Measurements from ENCODE around the gene ZNF91. TPM values are rescaled to one million over a fixed set of nuclear protein-coding genes. Genes with fewer than 3 reads are reported as not detected.

ZNF91 gene
- total and polyA plus RNA-seq, 10 of the 15 experiments (the other 5 are each of a cell fraction or from before 2014, with no cell fraction given) = 4.6 to 31.1 (median 11.3) TPM

GRCh38 chr19:23440791-23441190 is 45.5 kb upstream of the ZNF91 start:
- no peaks in the 10 kb centered on the region for H3K4me1 ChIP-seq (ENCODE audit: control insufficient read depth, insufficient read depth, low read length)
- no peaks in the 10 kb centered on the region for H3K27me3 ChIP-seq (replicated peaks in 1 of 2; ENCODE audit: control insufficient read depth in 2 of 2, insufficient read depth in 2 of 2, low read length in 1 of 2)
- ATAC-seq = no peak
- RAD21 ChIA-PET (ENCODE audit: unreplicated experiment) = no interaction called here
- no TSS peak for BruUV-seq (replicated peaks)
- H2AFZ ChIP-seq (ENCODE audit: control insufficient read depth, low read depth, low read length) = no peak overlapping the region
- no peaks in the 10 kb centered on the region for H3K79me2 ChIP-seq (ENCODE audit: control insufficient read depth, insufficient read depth, low read length)
- in situ Hi-C loops (cut with MboI) (no loop called here), intact Hi-C loops (cut with micrococcal nuclease; ENCODE audit: unreplicated experiment) (no loop called here)
- no peak for DNase-seq (ENCODE audit: low read depth, low spot score)
- no peak for FAIRE-seq
- no peaks in the 10 kb centered on the region for H3K36me3 ChIP-seq (ENCODE audit: control insufficient read depth in 2 of 2, insufficient read depth in 2 of 2, low read length in 1 of 2)
- H4K20me1 ChIP-seq (ENCODE audit: control insufficient read depth, insufficient read depth) = no peaks in the 10 kb centered on the region
- SMC1A ChIA-PET (ENCODE audit: uncharacterized antibody, unreplicated experiment) = no interaction called here
- TF ChIP-seq POLR2AphosphoS5 (IDR thresholded peaks at IDR 0.05; ENCODE audit: low read length) (no peak), SUZ12 (IDR thresholded peaks at IDR 0.05; ENCODE audit: unreplicated experiment) (no peak), ZNF24 (IDR thresholded peaks at IDR 0.05) (no peak), GATAD2B (conservative IDR thresholded peaks at IDR 0.05; ENCODE audit: low read depth) (no peak), TCF7 (IDR thresholded peaks at IDR 0.05; ENCODE audit: borderline replicate concordance) (no peak), NBN (IDR thresholded peaks at IDR 0.05) (no peak), SUPT20H (IDR thresholded peaks at IDR 0.05; ENCODE audit: borderline replicate concordance, control insufficient read depth, low read depth, low read length) (no peak), CTCF (IDR thresholded peaks at IDR 0.05 in 2 of 3, conservative IDR thresholded peaks at IDR 0.05 in 1 of 3; ENCODE audit: control insufficient read depth in 2 of 3, extremely low read depth in 1 of 3, insufficient read depth in 1 of 3, low read depth in 3 of 3, low read length in 3 of 3) (peak; percentile 2 to 47 (median 34); a peak in 3 of 6 replicates), NFIC (IDR thresholded peaks at IDR 0.05; ENCODE audit: low read depth, low read length) (no peak)
- no peak overlapping the region for H3K4me3 ChIP-seq
- H3K4me2 ChIP-seq (ENCODE audit: control insufficient read depth, insufficient read depth) = no peak overlapping the region
- WGBS (ENCODE audit: insufficient coverage, insufficient replicate concordance, low lambda C conversion rate, missing lambda C conversion rate) = 27% methylated on average over 9 of the region's 9 CpGs
- H3K9me3 ChIP-seq (replicated peaks; ENCODE audit: control insufficient read depth, insufficient read depth, low read length) = no peaks in the 10 kb centered on the region; the same call in 2 of the 3 replicates
- POLR2A ChIA-PET = no interaction called here
- no peak overlapping the region for H3K27ac ChIP-seq (ENCODE audit: control insufficient read depth, insufficient read depth)
- H3K9ac ChIP-seq (ENCODE audit: control insufficient read depth, insufficient read depth, low read length) = no peak overlapping the region
- CTCF ChIA-PET = interaction anchor here (0.6 kb wide), 1 partner anchor 30 kb away, joined by 4 read pairs; no protein-coding TSS in a partner anchor
